IMR-90 (cell line): ENCODE results near the gene CHRNA3. TPM values are rescaled to one million over a fixed set of nuclear protein-coding genes. Genes with fewer than 3 reads are reported as not detected.

Experiments used
- ATAC-seq: fragments of 200-7000 bp; cut with Tn5 transposase; 2 replicates; pipeline ENCODE4 v1.9.1; 2020; ENCODE audit warnings: low read depth, mild to moderate bottlenecking, moderate library complexity
- BruUV-seq: library from RNA; stranded (reverse); fragments of 400-500 nt; replicated peaks from 2 replicates; lab custom pipeline; 2021; lab: Mats Ljungman, UMichigan
- CTCF ChIA-PET: fragments of 300-600 bp; formaldehyde crosslinking; extraction: SDS; loops from one replicate; lab custom pipeline; 2021; ENCODE audit warnings: antibody characterized with exemption; lab: Yijun Ruan, JAX
- POLR2A ChIA-PET: fragments of 300-600 bp; sonication (Branson Sonifier 250); formaldehyde crosslinking; loops from one replicate; lab custom pipeline; 2022; ENCODE audit warnings: antibody characterized with exemption; ENCODE audit not compliant: unreplicated experiment; lab: Charles Lee
- DNase-seq: peaks from one replicate; pipeline ENCODE4 v3.0.0; 2013
- H2AFZ ChIP-seq: replicated peaks from 2 replicates; pipeline ENCODE3; 2013; ENCODE audit warnings: low read length, mild to moderate bottlenecking; ENCODE audit not compliant: poor library complexity
- H2AK5ac ChIP-seq: 2 replicates; pipeline ENCODE4 v1.6.1; 2013; ENCODE audit warnings: low read depth, low read length, inconsistent platforms
- H2AK9ac ChIP-seq: replicated peaks from 2 replicates; pipeline ENCODE3; 2013; ENCODE audit warnings: mild to moderate bottlenecking, low read depth, low read length, moderate library complexity; ENCODE audit not compliant: poor library complexity
- H2BK120ac ChIP-seq: 2 replicates; pipeline ENCODE4 v1.6.1; 2013; ENCODE audit warnings: low read depth, low read length, inconsistent platforms
- H2BK15ac ChIP-seq: 3 replicates; pipeline ENCODE4 v1.6.1; 2013; ENCODE audit warnings: low read depth, low read length, inconsistent platforms
- H2BK20ac ChIP-seq: 2 replicates; pipeline ENCODE4 v1.6.1; 2013; ENCODE audit warnings: low read depth, mild to moderate bottlenecking, inconsistent platforms, low read length, moderate library complexity
- H2BK5ac ChIP-seq: 2 replicates; pipeline ENCODE4 v1.6.1; 2013; ENCODE audit warnings: mild to moderate bottlenecking, low read depth, low read length, inconsistent platforms; ENCODE audit not compliant: poor library complexity, severe bottlenecking
- H3K14ac ChIP-seq: replicated peaks from 2 replicates; pipeline ENCODE4 v1.6.1; 2013; ENCODE audit warnings: low read depth, low read length, inconsistent platforms
- H3K18ac ChIP-seq: 2 replicates; pipeline ENCODE4 v1.6.1; 2013; ENCODE audit warnings: low read depth, low read length, control low read depth
- H3K23ac ChIP-seq: 2 replicates; pipeline ENCODE4 v1.6.1; 2013; ENCODE audit warnings: low read depth, low read length, inconsistent platforms
- H3K27ac ChIP-seq: 2 replicates; pipeline ENCODE4 v1.5.1; 2013; ENCODE audit warnings: mild to moderate bottlenecking, control low read depth, low read length; ENCODE audit not compliant: insufficient read depth
- H3K27me3 ChIP-seq: 2 replicates; pipeline ENCODE4 v1.6.1; 2013; ENCODE audit warnings: low read length; ENCODE audit not compliant: control insufficient read depth, insufficient read depth
- H3K36me3 ChIP-seq: 2 replicates; pipeline ENCODE4 v1.6.1; 2013; ENCODE audit warnings: low read length, mixed read lengths; ENCODE audit not compliant: control insufficient read depth, insufficient read depth
- H3K4ac ChIP-seq: 2 replicates; pipeline ENCODE4 v1.6.1; 2013; ENCODE audit warnings: low read depth, low read length, inconsistent platforms
- H3K4me1 ChIP-seq: 2 replicates; pipeline ENCODE4 v1.6.1; 2013; ENCODE audit warnings: low read length, mixed read lengths; ENCODE audit not compliant: control insufficient read depth, insufficient read depth
- H3K4me2 ChIP-seq: 2 replicates; pipeline ENCODE4 v1.6.1; 2013; ENCODE audit warnings: low read depth, mild to moderate bottlenecking, control low read depth, low read length, moderate library complexity
- H3K4me3 ChIP-seq: 2 replicates; pipeline ENCODE4 v1.5.1; 2013; ENCODE audit warnings: low read depth, mild to moderate bottlenecking, control low read depth, low read length, moderate library complexity; ENCODE audit not compliant: insufficient read depth
- H3K56ac ChIP-seq: 2 replicates; pipeline ENCODE4 v1.6.1; 2013; ENCODE audit warnings: low read length, inconsistent platforms; ENCODE audit not compliant: insufficient read depth; ENCODE audit errors: extremely low read depth
- H3K79me1 ChIP-seq, 2 experiments: 2 replicates each; pipeline ENCODE4 v1.6.1; 2013; ENCODE audit warnings: low read length in 2 of 2, inconsistent platforms in 1 of 2, low read depth in 1 of 2
- H3K9ac ChIP-seq: 2 replicates; pipeline ENCODE4 v1.6.1; 2013; ENCODE audit warnings: low read depth, low read length, control low read depth
- H3K9me1 ChIP-seq: 2 replicates; pipeline ENCODE4 v1.6.1; 2013; ENCODE audit warnings: low read length, inconsistent platforms; ENCODE audit not compliant: insufficient read depth
- H3K9me3 ChIP-seq: 2 replicates; pipeline ENCODE4 v1.6.1; 2013; ENCODE audit warnings: low read length; ENCODE audit not compliant: control insufficient read depth, insufficient read depth
- H4K20me1 ChIP-seq: 2 replicates; pipeline ENCODE4 v1.6.1; 2013; ENCODE audit warnings: low read length, inconsistent platforms; ENCODE audit not compliant: insufficient read depth
- H4K5ac ChIP-seq: 2 replicates; pipeline ENCODE4 v1.6.1; 2013; ENCODE audit warnings: mild to moderate bottlenecking, low read depth, low read length, control low read depth
- H4K8ac ChIP-seq, 2 experiments: 2 replicates each; pipeline ENCODE4 v1.6.1; 2013; ENCODE audit warnings: low read depth in 2 of 2, low read length in 2 of 2, control low read depth in 1 of 2, inconsistent platforms in 1 of 2
- H4K91ac ChIP-seq: 2 replicates; pipeline ENCODE4 v1.6.1; 2013; ENCODE audit warnings: low read depth, low read length, inconsistent platforms; ENCODE audit not compliant: insufficient read depth
- BHLHE40 ChIP-seq: fragments of 150-350 bp; IDR thresholded peaks from 2 replicates; pipeline ENCODE4 v1.6.1; 2016; ENCODE audit warnings: mild to moderate bottlenecking, low read depth, low read length
- CHD1 ChIP-seq: IDR thresholded peaks from 2 replicates; pipeline ENCODE4 v1.6.1; 2012; ENCODE audit warnings: low read depth, low read length, improper control_type of control experiment
- FOS ChIP-seq: fragments of 150-350 bp; IDR thresholded peaks from 2 replicates; pipeline ENCODE4 v1.6.1; 2016; ENCODE audit warnings: low read depth, low read length
- MXI1 ChIP-seq: IDR thresholded peaks from 2 replicates; pipeline ENCODE4 v1.6.1; 2012; ENCODE audit warnings: low read depth, mild to moderate bottlenecking, low read length, moderate library complexity, borderline replicate concordance
- RAD21 ChIP-seq: IDR thresholded peaks from 2 replicates; pipeline ENCODE4 v1.6.1; 2012; ENCODE audit warnings: low read length, improper control_type of control experiment
- RCOR1 ChIP-seq: IDR thresholded peaks from 2 replicates; pipeline ENCODE4 v1.6.1; 2012; ENCODE audit warnings: mild to moderate bottlenecking, low read length, improper control_type of control experiment; ENCODE audit not compliant: insufficient replicate concordance
- RFX5 ChIP-seq: IDR thresholded peaks from 2 replicates; pipeline ENCODE4 v1.8.0; 2012; ENCODE audit warnings: low read depth, mild to moderate bottlenecking, low read length, moderate library complexity
- SMC3 ChIP-seq: fragments of 150-350 bp; IDR thresholded peaks from 2 replicates; pipeline ENCODE4 v1.6.1; 2016; ENCODE audit warnings: low read depth, mild to moderate bottlenecking, antibody characterized with exemption, low read length, moderate library complexity
- WGBS, 2 experiments: methylation state at CpG; one replicate each; pipeline versions ENCODE4 v1.1.5 to v1.1.7; 2013; ENCODE audit warnings: missing lambda C conversion rate in 2 of 2; ENCODE audit not compliant: insufficient read length in 1 of 2; ENCODE audit errors: extremely low coverage in 2 of 2; 5-methylcytosine and 5-hydroxymethylcytosine counted together
- dilution Hi-C: fragments of 300-500 bp; cut with HindIII; formaldehyde crosslinking; loops from one replicate; pipeline ENCODE4 v1.14.3; 2018; ENCODE audit warnings: low sequenced_read_pairs; ENCODE audit not compliant: unreplicated experiment
- in situ Hi-C: fragments of 300-500 bp; cut with MboI; formaldehyde crosslinking; loops from 3 replicates; pipeline ENCODE4 v1.14.3; 2019; ENCODE audit warnings: low sequenced_read_pairs, inconsistent platforms, mixed read lengths
- intact Hi-C: fragments of 100-400 bp; cut with micrococcal nuclease; formaldehyde crosslinking; loops from 2 replicates; pipeline ENCODE4 v1.10.0; 2022
- polyA plus RNA-seq, 3 experiments: library from polyadenylated mRNA; depleted of rRNA; stranded (reverse); fragments of >200 nt; gene quantifications; 2 replicates each; pipeline ENCODE4 v1.2.3, GENCODE V29; 2012; ENCODE audit warnings: low replicate concordance in 1 of 3
- total RNA-seq: library from RNA; depleted of rRNA; stranded (reverse); fragments of >200 nt; gene quantifications from 2 replicates; pipeline ENCODE4 v1.2.3, GENCODE V29; 2012
- TF ChIP-seq, protein P1 (sequence below): fragments of 150-350 bp; IDR thresholded peaks from 2 replicates; pipeline ENCODE4 v1.6.1; 2016; ENCODE audit warnings: low read depth, mild to moderate bottlenecking, low read length, moderate library complexity, borderline replicate concordance
- TF ChIP-seq, protein P2 (sequence below): conservative IDR thresholded peaks from 2 replicates; pipeline ENCODE4 v1.5.1; 2012; ENCODE audit warnings: mild to moderate bottlenecking, low read depth, low read length, improper control_type of control experiment
- TF ChIP-seq, protein P3 (sequence below): fragments of 150-350 bp; IDR thresholded peaks from 2 replicates; pipeline ENCODE4 v1.6.1; 2017; ENCODE audit warnings: mild to moderate bottlenecking, antibody characterized with exemption, low read length, low read depth

Gene CHRNA3
- total and polyA plus RNA-seq, 2 of the 4 experiments (the other 2 are of a cell fraction): not detected

DNA sequence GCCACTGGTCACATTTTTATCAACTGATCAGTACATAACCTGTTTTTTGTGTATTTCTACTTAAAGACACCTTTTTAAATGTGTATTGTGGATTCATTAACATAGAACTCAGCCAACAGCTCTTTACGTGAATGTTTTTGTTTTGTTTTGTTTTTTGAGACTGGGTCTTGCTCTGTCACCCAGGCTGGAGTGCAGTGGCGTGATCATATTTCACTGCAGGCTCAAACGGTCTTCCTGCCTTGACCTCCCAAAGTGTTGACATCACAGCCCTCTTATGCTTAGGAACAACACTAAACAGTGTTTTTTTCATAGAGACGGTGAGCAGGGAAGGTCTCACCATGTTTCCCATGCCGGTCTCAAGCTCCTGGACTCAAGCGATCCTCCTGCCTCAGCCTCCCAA is 70.6 kb downstream of the CHRNA3 start:
- no peaks in the 10 kb centered on the region for H3K9me3 ChIP-seq
- H2BK15ac ChIP-seq: no peak overlapping the region
- H3K18ac ChIP-seq: no peak overlapping the region
- H3K27ac ChIP-seq: no peak overlapping the region
- ATAC-seq: no peak
- H4K8ac ChIP-seq: no peak overlapping the region
- BruUV-seq: no TSS peak
- intact Hi-C loops (no loop called here), dilution Hi-C loops (no loop called here), in situ Hi-C loops (no loop called here)
- H3K79me1 ChIP-seq: no peaks in the 10 kb centered on the region
- H2BK120ac ChIP-seq: no peak overlapping the region
- no peak overlapping the region for H3K4me2 ChIP-seq
- 58% methylated on average over 3 of the region's 6 CpGs; no CpG with 5 or more reads in 1 of the 2 experiments for WGBS, 2 experiments
- no peak for DNase-seq
- H3K9ac ChIP-seq: no peak overlapping the region
- POLR2A ChIA-PET: no interaction called here
- H2BK5ac ChIP-seq: no peak overlapping the region
- H3K23ac ChIP-seq: no peak overlapping the region
- H3K4me1 ChIP-seq: no peaks in the 10 kb centered on the region
- H2AK5ac ChIP-seq: no peak overlapping the region
- H3K14ac ChIP-seq: no peak overlapping the region
- H4K91ac ChIP-seq: no peak overlapping the region
- no peak overlapping the region for H3K4ac ChIP-seq
- H3K27me3 ChIP-seq: no peaks in the 10 kb centered on the region
- TF ChIP-seq, protein P1, sequence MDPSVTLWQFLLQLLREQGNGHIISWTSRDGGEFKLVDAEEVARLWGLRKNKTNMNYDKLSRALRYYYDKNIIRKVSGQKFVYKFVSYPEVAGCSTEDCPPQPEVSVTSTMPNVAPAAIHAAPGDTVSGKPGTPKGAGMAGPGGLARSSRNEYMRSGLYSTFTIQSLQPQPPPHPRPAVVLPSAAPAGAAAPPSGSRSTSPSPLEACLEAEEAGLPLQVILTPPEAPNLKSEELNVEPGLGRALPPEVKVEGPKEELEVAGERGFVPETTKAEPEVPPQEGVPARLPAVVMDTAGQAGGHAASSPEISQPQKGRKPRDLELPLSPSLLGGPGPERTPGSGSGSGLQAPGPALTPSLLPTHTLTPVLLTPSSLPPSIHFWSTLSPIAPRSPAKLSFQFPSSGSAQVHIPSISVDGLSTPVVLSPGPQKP: no peak
- TF ChIP-seq, protein P2, sequence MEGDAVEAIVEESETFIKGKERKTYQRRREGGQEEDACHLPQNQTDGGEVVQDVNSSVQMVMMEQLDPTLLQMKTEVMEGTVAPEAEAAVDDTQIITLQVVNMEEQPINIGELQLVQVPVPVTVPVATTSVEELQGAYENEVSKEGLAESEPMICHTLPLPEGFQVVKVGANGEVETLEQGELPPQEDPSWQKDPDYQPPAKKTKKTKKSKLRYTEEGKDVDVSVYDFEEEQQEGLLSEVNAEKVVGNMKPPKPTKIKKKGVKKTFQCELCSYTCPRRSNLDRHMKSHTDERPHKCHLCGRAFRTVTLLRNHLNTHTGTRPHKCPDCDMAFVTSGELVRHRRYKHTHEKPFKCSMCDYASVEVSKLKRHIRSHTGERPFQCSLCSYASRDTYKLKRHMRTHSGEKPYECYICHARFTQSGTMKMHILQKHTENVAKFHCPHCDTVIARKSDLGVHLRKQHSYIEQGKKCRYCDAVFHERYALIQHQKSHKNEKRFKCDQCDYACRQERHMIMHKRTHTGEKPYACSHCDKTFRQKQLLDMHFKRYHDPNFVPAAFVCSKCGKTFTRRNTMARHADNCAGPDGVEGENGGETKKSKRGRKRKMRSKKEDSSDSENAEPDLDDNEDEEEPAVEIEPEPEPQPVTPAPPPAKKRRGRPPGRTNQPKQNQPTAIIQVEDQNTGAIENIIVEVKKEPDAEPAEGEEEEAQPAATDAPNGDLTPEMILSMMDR: no peak
- TF ChIP-seq RFX5 (no peak), SMC3 (no peak), RAD21 (no peak), CHD1 (no peak), MXI1 (no peak), BHLHE40 (no peak), RCOR1 (no peak), FOS (no peak)
- TF ChIP-seq, protein P3, sequence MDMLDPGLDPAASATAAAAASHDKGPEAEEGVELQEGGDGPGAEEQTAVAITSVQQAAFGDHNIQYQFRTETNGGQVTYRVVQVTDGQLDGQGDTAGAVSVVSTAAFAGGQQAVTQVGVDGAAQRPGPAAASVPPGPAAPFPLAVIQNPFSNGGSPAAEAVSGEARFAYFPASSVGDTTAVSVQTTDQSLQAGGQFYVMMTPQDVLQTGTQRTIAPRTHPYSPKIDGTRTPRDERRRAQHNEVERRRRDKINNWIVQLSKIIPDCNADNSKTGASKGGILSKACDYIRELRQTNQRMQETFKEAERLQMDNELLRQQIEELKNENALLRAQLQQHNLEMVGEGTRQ: no peak
- H3K9me1 ChIP-seq: peaks cover 3% of the 10 kb centered on the region; the same call in 1 of the 2 replicates
- no peak overlapping the region for H2BK20ac ChIP-seq
- no peak overlapping the region for H3K56ac ChIP-seq
- CTCF ChIA-PET: no interaction called here
- no peaks in the 10 kb centered on the region for H4K20me1 ChIP-seq
- H2AK9ac ChIP-seq: no peak overlapping the region
- H3K4me3 ChIP-seq: no peak overlapping the region
- no peak overlapping the region for H4K5ac ChIP-seq
- H3K36me3 ChIP-seq: peaks cover 38% of the 10 kb centered on the region
- H2AFZ ChIP-seq: no peak overlapping the region
